ENCODE results near the gene ASAP3.
"Not testable (repeated sequence)": the region's sequence is repeated elsewhere in the genome, so short reads cannot be mapped to it uniquely, and the experiment has no call there.

Gene ASAP3

DNA sequence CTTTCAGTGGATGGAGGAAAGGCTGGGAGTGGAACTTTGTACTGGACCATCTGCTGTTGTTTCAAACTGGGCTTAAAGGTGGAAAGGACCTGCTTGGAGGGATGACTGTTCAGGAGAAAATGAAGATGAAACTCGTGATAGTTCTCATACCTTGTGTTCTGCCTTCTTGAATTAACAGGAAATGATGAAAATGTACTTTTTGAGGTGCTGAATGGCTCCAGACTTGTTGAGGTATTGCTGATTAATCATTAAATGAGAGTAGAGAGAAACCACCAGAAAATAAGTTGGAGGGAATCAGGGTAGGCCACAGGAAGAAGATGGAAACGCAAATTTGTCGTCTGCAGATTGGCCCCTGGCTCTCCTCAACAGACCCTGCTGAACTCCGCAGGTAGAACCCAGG lies 88.1 kb downstream of the ASAP3 start:
- no peak for DNase-seq (ENCODE audit: low read depth, low spot score)

DNA sequence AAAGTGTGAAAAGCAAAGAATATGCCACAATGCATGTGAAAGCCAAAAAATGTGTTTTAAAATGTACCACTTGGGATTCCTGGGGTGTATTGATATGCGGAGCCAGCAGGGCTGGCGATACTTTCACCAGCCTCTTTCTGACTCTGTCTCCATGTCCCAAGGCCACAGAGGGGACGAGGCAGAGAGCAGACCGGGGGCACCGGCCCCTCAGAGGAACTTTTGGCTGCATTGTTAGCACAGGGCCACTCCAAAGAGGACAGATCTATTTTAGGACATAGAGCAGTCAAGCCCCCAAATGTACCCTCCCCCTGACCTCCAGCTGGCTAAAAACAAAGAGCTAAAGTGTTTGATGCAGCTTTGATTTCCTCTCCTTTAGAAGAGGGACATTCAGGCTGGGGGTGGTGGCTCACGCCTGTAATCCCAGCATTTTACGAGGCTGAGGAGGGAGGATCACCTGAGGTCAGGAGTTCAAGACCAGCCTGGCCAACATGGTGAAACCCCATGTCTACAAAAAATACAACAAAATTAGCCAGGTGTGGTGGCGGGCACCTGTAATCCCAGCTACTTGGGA lies 88.7 kb downstream of the ASAP3 start:
- DNase-seq (ENCODE audit: low read depth, low spot score): peak; percentile 37

GRCh38 chr1:23394684-23395083 lies 89.3 kb downstream of the ASAP3 start:
- DNase-seq (ENCODE audit: low read depth, low spot score): peak; percentile 85

GRCh38 chr1:23394181-23394580 lies 89.8 kb downstream of the ASAP3 start:
- peak; percentile 40 for DNase-seq (ENCODE audit: low read depth, low spot score)

DNA sequence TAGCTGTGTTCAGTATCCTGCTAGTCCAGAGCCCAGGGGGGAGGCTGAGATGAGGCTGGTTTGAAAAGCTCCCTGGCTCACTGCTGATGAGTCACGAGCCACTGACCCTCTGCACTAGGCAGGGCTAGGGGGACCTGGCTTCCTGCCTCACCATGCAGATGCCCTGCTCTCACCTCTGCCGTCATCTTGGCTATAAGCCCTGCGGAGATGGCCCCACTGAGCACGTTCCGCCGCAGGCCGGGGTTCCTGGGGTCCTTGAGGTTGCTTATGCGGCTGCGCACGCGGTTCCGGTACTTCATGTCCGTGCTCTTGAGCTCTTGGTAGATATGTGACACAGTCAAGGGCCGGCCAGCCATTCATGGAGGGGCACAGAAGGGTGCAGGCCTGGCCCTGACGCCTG lies 90.3 kb downstream of the ASAP3 start:
- peak; percentile 65 for DNase-seq (ENCODE audit: low read depth, low spot score)

DNA sequence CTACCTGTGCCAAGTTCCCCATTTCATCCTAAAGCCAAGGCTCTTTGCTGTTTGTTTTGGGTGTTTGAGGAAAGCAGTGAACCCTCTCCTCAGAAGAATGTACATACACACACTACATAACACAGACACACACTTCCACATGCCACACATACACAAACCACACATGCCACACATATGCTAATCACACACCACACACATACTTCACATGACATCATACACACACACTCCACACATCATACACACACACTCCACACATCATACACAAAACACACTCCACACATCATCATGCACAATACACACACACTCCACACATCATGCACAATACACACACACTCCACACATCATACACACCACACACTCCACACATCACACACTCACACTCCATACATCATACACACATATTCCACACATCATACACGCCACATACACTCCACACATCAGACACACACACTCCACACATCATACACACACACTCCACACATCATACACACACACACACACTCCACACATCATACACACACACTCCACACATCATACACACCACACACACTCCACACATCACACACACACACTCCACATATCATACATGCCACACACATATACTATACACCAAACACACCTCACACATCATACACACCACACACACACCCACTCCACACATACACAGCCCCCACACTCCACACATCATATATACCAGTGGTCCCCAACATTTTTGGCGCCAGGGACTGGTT lies 91.7 kb downstream of the ASAP3 start:
- no peak for DNase-seq (ENCODE audit: low read depth, low spot score)

- no peak for DNase-seq (ENCODE audit: low read depth, low spot score)
These were observed 94.1 kb downstream of the ASAP3 start for GRCh38 chr1:23389837-23390321.

GRCh38 chr1:23387494-23387893 lies 96.5 kb downstream of the ASAP3 start:
- no peak for DNase-seq (ENCODE audit: low read depth, low spot score)

DNA sequence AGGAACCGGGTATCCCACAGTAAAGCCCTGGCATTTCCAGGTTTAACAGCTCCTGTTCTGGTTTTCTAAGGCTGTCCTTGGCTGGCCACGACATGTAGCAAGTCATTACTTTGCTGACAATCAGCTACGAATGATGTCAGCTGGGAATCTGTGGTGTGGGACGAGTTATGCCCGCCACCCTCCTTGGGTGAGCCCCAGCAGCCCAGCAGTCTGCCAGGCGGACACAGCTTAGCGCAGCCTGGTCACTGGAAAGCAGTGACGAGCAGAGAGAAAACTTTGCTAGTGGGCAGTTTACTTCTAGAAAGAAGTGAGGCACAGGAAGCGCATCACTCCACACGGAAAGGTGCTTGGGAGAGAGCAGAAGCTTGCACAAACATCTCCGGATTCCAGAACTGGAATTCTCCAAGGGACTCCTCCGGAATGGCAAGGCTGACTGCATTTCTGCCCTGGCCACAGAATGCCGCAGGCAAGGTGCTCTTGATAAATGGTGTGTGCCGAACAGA lies 98.8 kb downstream of the ASAP3 start:
- peak; percentile 54 for DNase-seq (ENCODE audit: low read depth, low spot score)

DNA sequence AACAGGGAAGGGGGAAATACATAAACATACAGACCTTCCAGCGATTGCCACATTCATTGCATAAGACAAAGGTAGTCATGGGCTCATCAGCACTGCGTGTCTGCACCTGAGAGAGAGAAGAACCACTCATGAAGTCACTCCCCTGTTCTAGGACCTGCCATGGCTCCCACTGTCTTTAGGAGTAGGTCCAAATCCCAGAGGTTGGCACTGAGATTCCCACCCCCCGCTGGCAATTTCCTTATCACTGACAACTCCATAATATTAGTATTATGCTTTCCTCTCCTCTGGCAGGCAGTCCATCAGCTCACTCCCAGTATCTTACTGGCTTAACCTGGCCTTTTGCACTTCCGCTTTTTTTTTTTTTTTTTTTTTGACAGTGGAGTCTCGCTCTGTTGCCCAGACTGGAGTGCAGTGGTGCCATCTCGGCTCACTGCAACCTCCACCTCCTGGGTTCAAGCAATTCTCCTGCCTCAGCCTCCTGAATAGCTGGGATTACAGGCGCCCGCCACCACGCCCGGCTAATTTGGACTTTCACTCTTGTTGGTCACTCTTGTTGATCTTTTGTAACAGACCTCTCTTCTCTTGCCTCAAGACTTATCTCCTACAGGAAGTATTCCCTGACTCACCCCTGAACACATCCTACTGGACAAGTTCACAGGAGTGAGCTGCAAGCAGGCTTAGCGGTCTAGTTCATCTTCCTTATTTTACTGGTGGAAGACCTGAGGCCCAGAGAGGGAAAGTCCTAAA lies 99.5 kb downstream of the ASAP3 start:
- DNase-seq (ENCODE audit: low read depth, low spot score): no peak

DNA sequence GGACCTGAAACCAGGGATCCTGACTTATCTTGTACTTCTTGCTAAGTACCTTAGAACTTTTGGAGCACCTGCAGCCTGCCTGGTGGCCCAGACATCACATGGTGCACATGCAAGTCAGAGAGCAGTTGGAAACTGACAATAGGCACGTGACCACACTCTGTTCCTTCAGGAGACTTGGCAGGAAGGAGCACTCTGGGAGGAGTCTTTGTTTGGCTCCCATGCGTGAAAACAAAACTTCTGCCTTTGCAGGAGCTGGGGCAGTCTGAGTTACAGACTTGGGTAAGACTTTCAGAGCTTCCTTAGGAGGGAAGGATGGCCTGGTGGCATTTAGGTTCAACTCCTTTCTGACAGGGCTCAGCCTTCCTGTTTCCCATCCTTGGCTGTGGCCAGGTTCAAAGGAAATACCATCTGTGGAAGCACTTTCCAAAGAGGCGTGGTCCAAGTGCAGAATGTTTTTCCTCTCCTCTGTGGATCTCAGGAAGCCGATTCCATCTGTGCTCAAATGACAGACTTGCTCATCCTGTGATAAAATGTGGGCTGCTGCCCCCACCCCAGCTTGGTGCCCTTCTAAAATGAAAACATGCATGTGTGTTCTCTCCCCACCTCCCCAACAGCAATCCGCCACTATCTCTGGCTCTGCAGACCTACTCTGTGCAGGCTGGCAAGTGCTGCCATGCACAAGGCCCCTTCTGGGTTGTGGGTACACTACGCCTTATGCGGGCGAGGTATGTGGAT lies 100.2 kb downstream of the ASAP3 start:
- DNase-seq (ENCODE audit: low read depth, low spot score): no peak

GRCh38 chr1:23381233-23381885 lies 102.6 kb downstream of the ASAP3 start:
- DNase-seq (ENCODE audit: low read depth, low spot score): no peak

- DNase-seq (ENCODE audit: low read depth, low spot score): no peak
These were observed 103.3 kb downstream of the ASAP3 start for GRCh38 chr1:23380719-23381118.

- not testable (repeated sequence) for DNase-seq (ENCODE audit: low read depth, low spot score)
These were observed 103.7 kb downstream of the ASAP3 start for GRCh38 chr1:23380236-23380635.

All from astrocyte of the hippocampus (primary cell).